GM13976 (cell line): ENCODE results near the gene SPG7.

ENCODE experiments used
- DNase-seq: peaks from one replicate; pipeline ENCODE4 v3.0.0; 2012; ENCODE audit warnings: low spot score
- in situ Hi-C: fragments of 300-500 bp; cut with MboI; formaldehyde crosslinking; loops from one replicate; pipeline ENCODE4 v1.12.0; 2022; ENCODE audit warnings: low sequenced_read_pairs, mixed read lengths, inconsistent platforms; ENCODE audit not compliant: unreplicated experiment
- TF ChIP-seq, protein P1 (sequence below): IDR thresholded peaks from 2 replicates; pipeline ENCODE4 v1.5.1; 2012; ENCODE audit warnings: borderline replicate concordance, mild to moderate bottlenecking; ENCODE audit not compliant: insufficient read depth; ENCODE audit errors: extremely low read depth, missing control alignments, control extremely low read depth

SPG7 gene

DNA sequence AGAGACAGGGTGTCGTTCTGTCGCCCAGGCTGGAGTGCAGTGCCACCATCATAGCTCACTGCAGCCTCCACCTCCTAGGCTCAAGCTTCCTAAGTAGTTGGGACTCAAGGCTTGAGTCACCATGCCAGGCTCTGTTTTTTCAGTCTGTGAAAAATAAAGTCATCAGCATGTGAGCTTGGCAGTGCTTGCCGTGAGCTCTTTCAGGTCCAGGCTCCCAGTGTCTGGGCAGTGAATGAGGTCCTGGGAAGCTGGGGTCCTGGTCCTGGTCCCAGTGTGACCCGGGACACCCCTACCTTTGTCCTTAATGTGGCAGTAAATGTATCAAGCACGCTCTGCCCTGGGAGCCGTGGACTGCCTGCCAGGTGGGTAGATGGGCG lies 29.3 kb downstream of the SPG7 start:
- TF ChIP-seq, protein P1, sequence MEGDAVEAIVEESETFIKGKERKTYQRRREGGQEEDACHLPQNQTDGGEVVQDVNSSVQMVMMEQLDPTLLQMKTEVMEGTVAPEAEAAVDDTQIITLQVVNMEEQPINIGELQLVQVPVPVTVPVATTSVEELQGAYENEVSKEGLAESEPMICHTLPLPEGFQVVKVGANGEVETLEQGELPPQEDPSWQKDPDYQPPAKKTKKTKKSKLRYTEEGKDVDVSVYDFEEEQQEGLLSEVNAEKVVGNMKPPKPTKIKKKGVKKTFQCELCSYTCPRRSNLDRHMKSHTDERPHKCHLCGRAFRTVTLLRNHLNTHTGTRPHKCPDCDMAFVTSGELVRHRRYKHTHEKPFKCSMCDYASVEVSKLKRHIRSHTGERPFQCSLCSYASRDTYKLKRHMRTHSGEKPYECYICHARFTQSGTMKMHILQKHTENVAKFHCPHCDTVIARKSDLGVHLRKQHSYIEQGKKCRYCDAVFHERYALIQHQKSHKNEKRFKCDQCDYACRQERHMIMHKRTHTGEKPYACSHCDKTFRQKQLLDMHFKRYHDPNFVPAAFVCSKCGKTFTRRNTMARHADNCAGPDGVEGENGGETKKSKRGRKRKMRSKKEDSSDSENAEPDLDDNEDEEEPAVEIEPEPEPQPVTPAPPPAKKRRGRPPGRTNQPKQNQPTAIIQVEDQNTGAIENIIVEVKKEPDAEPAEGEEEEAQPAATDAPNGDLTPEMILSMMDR, result no peak
- DNase-seq, result no peak
- in situ Hi-C loops, result no loop called here

DNA sequence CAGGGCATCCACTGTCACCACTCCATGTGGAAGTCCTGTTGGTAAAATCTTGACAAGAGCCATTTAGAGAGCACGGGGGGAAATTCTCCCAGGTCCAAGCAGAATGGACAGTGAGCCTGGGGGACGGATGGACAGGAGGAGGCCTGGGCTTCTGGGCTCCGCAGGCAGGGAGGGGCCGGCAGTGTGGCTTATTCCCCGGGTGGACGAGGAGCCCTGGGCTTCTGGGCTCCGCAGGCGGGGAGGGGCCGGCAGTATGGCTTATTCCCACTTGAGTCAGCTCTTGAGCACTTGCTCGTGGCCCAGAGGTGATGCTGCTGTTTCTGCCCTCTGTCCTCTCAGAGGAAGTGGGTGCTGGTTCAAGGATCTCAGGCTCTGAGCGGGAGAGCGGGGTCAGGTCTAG lies 30.1 kb downstream of the SPG7 start:
- no peak for DNase-seq
- in situ Hi-C loops, result no loop called here
- TF ChIP-seq, protein P1, result no peak

DNA sequence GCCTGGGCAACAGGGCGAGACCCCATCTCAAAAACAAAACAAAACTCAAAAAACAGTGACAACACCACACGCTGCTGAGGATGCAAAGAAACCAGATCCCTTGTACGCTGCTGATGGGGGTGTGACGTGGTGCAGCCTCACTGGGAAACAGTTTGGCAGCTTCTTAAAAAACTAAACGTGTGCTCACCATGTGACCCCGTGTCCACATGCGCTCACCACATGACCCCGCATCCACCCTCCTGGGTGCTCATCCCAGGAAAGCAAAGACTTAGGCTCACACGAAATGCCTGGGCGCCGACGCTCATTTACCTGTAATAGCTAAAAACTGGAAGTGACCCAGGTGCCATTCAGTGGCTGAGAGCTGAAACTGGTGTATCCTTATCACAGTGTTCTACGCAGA lies 32.4 kb downstream of the SPG7 start:
- in situ Hi-C loops, result no loop called here
- no peak for DNase-seq
- TF ChIP-seq, protein P1, result no peak

DNA sequence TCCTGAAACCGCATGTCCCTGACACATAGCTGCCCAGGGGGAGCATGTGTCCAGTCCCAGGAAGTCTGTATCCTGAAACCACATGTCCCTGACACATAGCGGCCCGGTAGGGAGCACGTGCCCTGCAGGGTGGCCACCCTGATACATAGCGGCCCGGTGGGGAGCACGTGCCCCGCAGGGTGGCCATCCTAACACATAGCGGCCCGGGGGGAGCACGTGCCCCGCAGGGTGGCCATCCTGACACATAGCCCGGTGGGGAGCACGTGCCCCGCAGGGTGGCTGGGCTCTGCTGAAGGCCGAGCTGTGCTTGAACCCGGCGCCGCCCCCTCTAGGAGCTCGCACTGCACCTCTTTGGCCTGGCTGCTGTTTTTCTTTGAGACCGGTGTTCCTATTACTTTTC lies 33.6 kb downstream of the SPG7 start:
- no peak for DNase-seq
- in situ Hi-C loops, result no loop called here
- TF ChIP-seq, protein P1, result no peak

DNA sequence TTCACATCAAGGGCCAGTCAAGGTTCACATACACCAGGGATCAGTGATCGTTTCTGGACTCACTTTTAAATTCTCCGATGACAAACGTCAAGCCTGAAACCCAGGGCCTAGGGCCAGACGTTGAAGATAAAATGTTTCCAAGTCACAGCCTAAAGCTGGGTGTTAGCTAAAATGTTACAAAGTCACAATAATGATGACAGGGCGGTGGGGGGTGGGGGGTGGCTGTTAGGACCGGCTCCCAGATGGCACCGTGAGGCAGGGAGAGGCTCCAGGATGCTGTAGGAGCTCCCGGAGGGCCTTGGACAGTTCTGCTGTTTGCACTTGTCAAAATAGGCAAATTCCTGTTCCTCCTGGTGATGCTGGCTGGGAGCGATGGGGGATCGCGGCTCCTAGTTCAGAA lies 35.9 kb downstream of the SPG7 start:
- DNase-seq, result no peak
- in situ Hi-C loops, result no loop called here
- TF ChIP-seq, protein P1, result no peak

DNA sequence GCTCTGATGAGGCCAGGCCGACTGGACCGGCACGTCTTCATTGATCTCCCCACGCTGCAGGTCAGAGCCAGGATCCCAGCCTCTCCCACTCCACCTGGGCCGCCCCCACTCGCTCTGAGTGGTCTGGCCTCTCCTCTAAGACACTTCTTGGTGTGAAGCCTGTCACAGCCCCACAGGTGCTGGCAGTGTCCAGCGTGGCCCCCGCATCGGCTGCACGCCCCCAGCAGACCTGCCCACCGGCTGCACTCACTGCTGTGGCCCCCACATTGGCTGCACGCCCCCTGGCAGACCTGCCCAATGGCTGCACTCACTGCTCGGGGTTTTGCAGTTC lies 36.5 kb downstream of the SPG7 start:
- TF ChIP-seq, protein P1, result no peak
- DNase-seq, result no peak
- in situ Hi-C loops, result no loop called here
